Esophagus squamous epithelium (tissue), 5 donors: ENCODE measurements around the gene C18orf54. TPM values are rescaled to one million over a fixed set of nuclear protein-coding genes. Genes with fewer than 3 reads are reported as not detected.

Experiments
- DNase-seq: peaks from one replicate; lab custom pipeline; 2025; lab: John Stamatoyannopoulos, UW
- H3K27ac ChIP-seq, 4 donors: fragments of 200-600 bp; sonication (generic); one replicate each; pipeline ENCODE4 v1.5.1; 2016 to 2019; ENCODE audit warnings: mild to moderate bottlenecking in 1 of 4
- H3K27me3 ChIP-seq, 4 donors: fragments of 200-600 bp; sonication (generic); 1 replicate in 3 of 4; 2 replicates in 1 of 4; pipeline versions ENCODE4 v1.5.1 to v1.6.0; 2017 to 2021; ENCODE audit warnings: antibody characterized with exemption in 1 of 4
- H3K36me3 ChIP-seq, 3 donors: fragments of 200-600 bp; sonication (generic); one replicate each; pipeline ENCODE4 v1.5.1; 2016 to 2019
- H3K4me1 ChIP-seq, 3 donors: fragments of 200-600 bp; sonication (generic); one replicate each; pipeline ENCODE4 v1.5.1; 2017 to 2019
- H3K4me3 ChIP-seq, 4 donors: fragments of 200-600 bp; sonication (generic); 1 replicate in 3 of 4; 2 replicates in 1 of 4; pipeline ENCODE4 v1.5.1; 2016 to 2019; ENCODE audit warnings: mild to moderate bottlenecking in 2 of 4, moderate library complexity in 1 of 4
- H3K9me3 ChIP-seq, 3 donors: fragments of 200-600 bp; sonication (generic); one replicate each; pipeline ENCODE4 v1.5.1; 2016 to 2019
- CTCF ChIP-seq, 6 experiments: fragments of 450-650 bp in 4 of 6; fragments of 200-600 bp in 2 of 6; sonication (generic) in 2 of 6; IDR thresholded peaks; one replicate each; pipeline ENCODE4 v1.5.1; 2016 to 2019; ENCODE audit warnings: antibody characterized with exemption in 6 of 6, mild to moderate bottlenecking in 4 of 6, moderate library complexity in 4 of 6
- POLR2A ChIP-seq, 4 donors: fragments of 450-650 bp; IDR thresholded peaks; one replicate each; pipeline ENCODE4 v1.6.1; 2017; ENCODE audit warnings: antibody characterized with exemption in 4 of 4, mild to moderate bottlenecking in 4 of 4, moderate library complexity in 3 of 4
- whole genome bisulfite sequencing, 2 donors: methylation state at CpG; one replicate each; pipeline ENCODE4 v1.1.5; 2018; 5-methylcytosine and 5-hydroxymethylcytosine counted together
- intact Hi-C: fragments of 100-400 bp; cut with DNase I; formaldehyde crosslinking; loops from one replicate; pipeline ENCODE4 v1.15.0; 2022
- total RNA-seq, 4 donors: library from RNA; depleted of rRNA; stranded (reverse); fragments of >200 nt; gene quantifications; one replicate each; pipeline ENCODE4 v1.1.0, GENCODE V29; 2016
- donor health status: DM: yes; HTN: yes; CAD: no.

C18orf54 gene
- total RNA-seq, 4 donors from 2014 or later: 0.34 to 1.7 (median 1.5) TPM

- Histone ChIP-seq H3K27me3 (no peaks in the 10 kb centered on the region), H3K4me3 (no peak overlapping the region), H3K9me3 (no peaks in the 10 kb centered on the region), H3K27ac (no peak overlapping the region), H3K4me1 (no peaks in the 10 kb centered on the region), H3K36me3 (no peaks in the 10 kb centered on the region)
- intact Hi-C loops: no loop called here
- DNase-seq: no peak
- TF ChIP-seq CTCF (IDR thresholded peaks at IDR 0.05): no peak
- no peak for TF ChIP-seq POLR2A (IDR thresholded peaks at IDR 0.05)
- WGBS, 2 donors: 81 to 87% methylated on average over 1 of the region's 1 CpG
Observed at GRCh38 chr18:54351186-54351585, 6.5 kb upstream of the C18orf54 start.

- DNase-seq: no peak
- peaks cover 0 to 17% (median 3%) of the 10 kb centered on the region in 3 donors for H3K4me1 ChIP-seq
- TF ChIP-seq POLR2A (IDR thresholded peaks at IDR 0.05) (no peak), CTCF (IDR thresholded peaks at IDR 0.05) (no peak)
- H3K27me3 ChIP-seq: no peaks in the 10 kb centered on the region
- H3K4me3 ChIP-seq: peak overlapping the region; percentile 56 to 89 (median 76)
- H3K9me3 ChIP-seq: no peaks in the 10 kb centered on the region
- intact Hi-C loops: no loop called here
- 2 to 5% methylated on average over 11 to 15 of the region's 15 CpGs for WGBS, 2 donors
- H3K27ac ChIP-seq: peak overlapping the region; percentile 72 to 77 (median 74)
- no peaks in the 10 kb centered on the region for H3K36me3 ChIP-seq
Observed at GRCh38 chr18:54357082-54357659, 535 bp upstream of the C18orf54 start.

- Histone ChIP-seq H3K27ac (peak overlapping the region; percentile 72 to 77 (median 74)), H3K36me3 (no peaks in the 10 kb centered on the region), H3K4me3 (peak overlapping the region; percentile 56 to 89 (median 76)), H3K4me1 (peaks cover 0 to 17% (median 3%) of the 10 kb centered on the region in 3 donors), H3K27me3 (no peaks in the 10 kb centered on the region), H3K9me3 (no peaks in the 10 kb centered on the region)
- 1 to 2% methylated on average over 21 of the region's 21 CpGs for WGBS, 2 donors
- DNase-seq: no peak
- intact Hi-C loops: no loop called here
- no peak for TF ChIP-seq CTCF (IDR thresholded peaks at IDR 0.05)
Observed at GRCh38 chr18:54358495-54359040, 862 bp downstream of the C18orf54 start.

- H3K4me1 ChIP-seq: peaks cover 0 to 17% (median 3%) of the 10 kb centered on the region in 3 donors
- TF ChIP-seq POLR2A (IDR thresholded peaks at IDR 0.05) (no peak), CTCF (IDR thresholded peaks at IDR 0.05) (no peak)
- intact Hi-C loops: no loop called here
- DNase-seq: no peak
- peak overlapping the region; percentile 56 to 89 (median 76) for H3K4me3 ChIP-seq
- WGBS, 2 donors: 72 to 81% methylated on average over 6 of the region's 6 CpGs
- no peaks in the 10 kb centered on the region for H3K36me3 ChIP-seq
- no peak overlapping the region for H3K27ac ChIP-seq
- H3K27me3 ChIP-seq: no peaks in the 10 kb centered on the region
- no peaks in the 10 kb centered on the region for H3K9me3 ChIP-seq
Observed at GRCh38 chr18:54359233-54359632, 1.5 kb downstream of the C18orf54 start.

- Histone ChIP-seq H3K27ac (no peak overlapping the region), H3K36me3 (no peaks in the 10 kb centered on the region), H3K4me1 (peaks cover 0 to 17% (median 3%) of the 10 kb centered on the region in 3 donors), H3K27me3 (no peaks in the 10 kb centered on the region), H3K9me3 (no peaks in the 10 kb centered on the region), H3K4me3 (no peak overlapping the region)
- intact Hi-C loops: no loop called here
- TF ChIP-seq CTCF (IDR thresholded peaks at IDR 0.05): no peak
- no peak for DNase-seq
- WGBS, 2 donors: 82 to 89% methylated on average over 3 of the region's 3 CpGs
Observed at GRCh38 chr18:54360406-54360805, 2.7 kb downstream of the C18orf54 start.
